Measurements from ENCODE around the gene CENPT.

Gene CENPT

DNA sequence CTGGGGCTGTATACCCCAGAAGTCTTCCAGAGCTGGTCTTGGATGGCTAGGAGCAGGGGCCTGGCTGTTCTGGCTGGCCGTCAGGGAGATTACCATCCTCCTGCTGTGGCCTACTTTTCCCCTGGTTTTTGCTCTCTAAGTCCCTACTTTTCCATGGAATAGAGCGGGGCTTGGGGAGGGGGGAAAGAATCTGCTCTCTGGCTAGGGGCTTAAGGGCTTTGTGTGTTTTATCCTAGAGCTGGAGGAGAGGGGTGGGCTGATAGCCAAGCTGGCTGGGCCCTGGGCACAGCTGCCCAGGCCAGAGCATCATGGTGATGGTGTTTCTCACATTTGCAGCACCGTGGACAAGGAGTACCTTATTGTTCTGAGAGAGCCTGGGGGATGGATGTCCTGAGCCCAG is 40.8 kb upstream of the CENPT start:
- Histone ChIP-seq H3K36me3 (ENCODE audit: control insufficient read depth, insufficient read depth, low read length) (peaks cover 11% of the 10 kb centered on the region), H3K4me3 (replicated peaks; ENCODE audit: low read depth, low read length) (no peak overlapping the region), H3K27me3 (replicated peaks; ENCODE audit: control insufficient read depth, insufficient read depth, low read length) (no peaks in the 10 kb centered on the region)
- DNase-seq (ENCODE audit: extremely low read depth, insufficient read length), result no peak
- TF ChIP-seq, protein P1, sequence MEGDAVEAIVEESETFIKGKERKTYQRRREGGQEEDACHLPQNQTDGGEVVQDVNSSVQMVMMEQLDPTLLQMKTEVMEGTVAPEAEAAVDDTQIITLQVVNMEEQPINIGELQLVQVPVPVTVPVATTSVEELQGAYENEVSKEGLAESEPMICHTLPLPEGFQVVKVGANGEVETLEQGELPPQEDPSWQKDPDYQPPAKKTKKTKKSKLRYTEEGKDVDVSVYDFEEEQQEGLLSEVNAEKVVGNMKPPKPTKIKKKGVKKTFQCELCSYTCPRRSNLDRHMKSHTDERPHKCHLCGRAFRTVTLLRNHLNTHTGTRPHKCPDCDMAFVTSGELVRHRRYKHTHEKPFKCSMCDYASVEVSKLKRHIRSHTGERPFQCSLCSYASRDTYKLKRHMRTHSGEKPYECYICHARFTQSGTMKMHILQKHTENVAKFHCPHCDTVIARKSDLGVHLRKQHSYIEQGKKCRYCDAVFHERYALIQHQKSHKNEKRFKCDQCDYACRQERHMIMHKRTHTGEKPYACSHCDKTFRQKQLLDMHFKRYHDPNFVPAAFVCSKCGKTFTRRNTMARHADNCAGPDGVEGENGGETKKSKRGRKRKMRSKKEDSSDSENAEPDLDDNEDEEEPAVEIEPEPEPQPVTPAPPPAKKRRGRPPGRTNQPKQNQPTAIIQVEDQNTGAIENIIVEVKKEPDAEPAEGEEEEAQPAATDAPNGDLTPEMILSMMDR (IDR thresholded peaks at IDR 0.05; ENCODE audit: insufficient read depth, low read length, poor library complexity, severe bottlenecking), result no peak

GRCh38 chr16:67886387-67886786 is 38.9 kb upstream of the CENPT start:
- Histone ChIP-seq H3K27me3 (replicated peaks; ENCODE audit: control insufficient read depth, insufficient read depth, low read length) (no peaks in the 10 kb centered on the region), H3K4me3 (replicated peaks; ENCODE audit: low read depth, low read length) (no peak overlapping the region), H3K36me3 (ENCODE audit: control insufficient read depth, insufficient read depth, low read length) (peaks cover 24% of the 10 kb centered on the region)
- TF ChIP-seq, protein P1 (IDR thresholded peaks at IDR 0.05; ENCODE audit: insufficient read depth, low read length, poor library complexity, severe bottlenecking), result no peak
- no peak for DNase-seq (ENCODE audit: extremely low read depth, insufficient read length)

GRCh38 chr16:67885976-67886375 is 38.5 kb upstream of the CENPT start:
- no peak overlapping the region for H3K4me3 ChIP-seq (replicated peaks; ENCODE audit: low read depth, low read length)
- H3K36me3 ChIP-seq (ENCODE audit: control insufficient read depth, insufficient read depth, low read length), result peaks cover 28% of the 10 kb centered on the region
- no peaks in the 10 kb centered on the region for H3K27me3 ChIP-seq (replicated peaks; ENCODE audit: control insufficient read depth, insufficient read depth, low read length)
- TF ChIP-seq, protein P1 (IDR thresholded peaks at IDR 0.05; ENCODE audit: insufficient read depth, low read length, poor library complexity, severe bottlenecking), result no peak
- DNase-seq (ENCODE audit: extremely low read depth, insufficient read length), result no peak

DNA sequence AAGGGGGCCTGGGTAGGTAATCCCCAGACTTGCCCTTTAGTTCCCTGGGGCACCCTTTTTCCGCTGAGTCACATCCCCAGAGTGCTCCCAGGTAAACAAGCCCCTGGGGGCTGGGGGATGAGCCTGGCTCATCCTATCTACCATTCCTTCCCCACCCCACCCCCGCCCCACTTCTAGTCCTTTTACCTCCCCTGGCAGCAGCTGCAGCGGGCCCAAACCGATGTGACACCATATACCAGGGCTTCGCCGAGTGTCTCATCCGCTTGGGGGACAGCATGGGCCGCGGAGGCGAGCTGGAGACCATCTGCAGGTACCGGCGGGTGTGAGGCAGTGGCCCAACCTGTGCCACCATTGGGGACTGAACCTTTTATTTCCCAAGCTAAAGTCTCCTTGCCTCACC is 38.1 kb upstream of the CENPT start:
- Histone ChIP-seq H3K4me3 (replicated peaks; ENCODE audit: low read depth, low read length) (no peak overlapping the region), H3K27me3 (replicated peaks; ENCODE audit: control insufficient read depth, insufficient read depth, low read length) (no peaks in the 10 kb centered on the region), H3K36me3 (ENCODE audit: control insufficient read depth, insufficient read depth, low read length) (peaks cover 32% of the 10 kb centered on the region)
- TF ChIP-seq, protein P1 (IDR thresholded peaks at IDR 0.05; ENCODE audit: insufficient read depth, low read length, poor library complexity, severe bottlenecking), result no peak
- no peak for DNase-seq (ENCODE audit: extremely low read depth, insufficient read length)

DNA sequence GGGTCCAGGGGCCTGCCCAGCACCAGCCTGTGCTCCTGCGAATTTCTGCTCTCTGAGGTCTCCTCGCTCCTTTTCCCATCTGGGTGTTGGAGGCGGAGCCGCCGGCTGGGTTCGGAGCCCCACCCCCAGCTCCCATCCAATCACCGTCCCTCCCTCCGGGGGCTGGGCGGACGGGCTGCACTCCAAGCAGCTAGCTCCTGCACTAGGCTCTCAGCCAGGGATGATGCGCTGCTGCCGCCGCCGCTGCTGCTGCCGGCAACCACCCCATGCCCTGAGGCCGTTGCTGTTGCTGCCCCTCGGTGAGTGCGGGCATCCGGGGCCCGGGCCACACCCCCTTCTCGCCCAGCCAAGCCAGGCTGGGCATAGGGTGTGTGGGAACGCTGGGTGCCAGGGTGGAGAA is 37.2 kb upstream of the CENPT start, which contains the start of gene NRN1L:
Gene NRN1L, plus strand, starts transcription at position 202 of the 400 bp plus-strand sequence. Its CDS starts 19 bp downstream, at position 221.
- TF ChIP-seq, protein P1 (IDR thresholded peaks at IDR 0.05; ENCODE audit: insufficient read depth, low read length, poor library complexity, severe bottlenecking), result no peak
- no peaks in the 10 kb centered on the region for H3K27me3 ChIP-seq (replicated peaks; ENCODE audit: control insufficient read depth, insufficient read depth, low read length)
- no peak within 1 kb of the TSS for H3K4me3 ChIP-seq (replicated peaks; ENCODE audit: low read depth, low read length)
- DNase-seq (ENCODE audit: extremely low read depth, insufficient read length), result no peak
- peaks cover 41% of the 10 kb centered on the region for H3K36me3 ChIP-seq (ENCODE audit: control insufficient read depth, insufficient read depth, low read length)

DNA sequence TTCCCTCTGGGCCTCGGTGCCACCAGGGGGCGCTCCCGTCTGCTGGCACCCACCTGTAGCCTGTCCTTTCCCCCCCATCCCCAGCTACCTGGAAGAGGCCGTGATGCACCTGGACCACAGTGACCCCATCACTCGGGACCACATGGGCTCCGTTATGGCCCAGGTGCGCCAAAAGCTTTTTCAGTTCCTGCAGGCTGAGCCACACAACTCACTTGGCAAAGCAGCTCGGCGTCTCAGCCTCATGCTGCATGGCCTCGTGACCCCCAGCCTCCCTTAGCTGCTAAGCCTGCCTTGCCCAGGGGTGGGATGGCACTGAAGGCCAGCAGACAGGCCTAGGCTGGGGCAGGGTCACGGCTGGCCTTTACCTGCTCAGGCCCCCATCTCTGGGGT is 36.4 kb upstream of the CENPT start:
- H3K36me3 ChIP-seq (ENCODE audit: control insufficient read depth, insufficient read depth, low read length), result peaks cover 48% of the 10 kb centered on the region
- peak; percentile 64 for DNase-seq (ENCODE audit: extremely low read depth, insufficient read length)

More for the DNA sequence above, 36.4 kb upstream of the CENPT start:
- H3K27me3 ChIP-seq (replicated peaks; ENCODE audit: control insufficient read depth, insufficient read depth, low read length), result no peaks in the 10 kb centered on the region
- TF ChIP-seq, protein P1 (IDR thresholded peaks at IDR 0.05; ENCODE audit: insufficient read depth, low read length, poor library complexity, severe bottlenecking), result peak; percentile 94
- no peak overlapping the region for H3K4me3 ChIP-seq (replicated peaks; ENCODE audit: low read depth, low read length)

Measured in GM06990 (cell line).